A673 (cell line): Measurements from ENCODE around the gene APEX1. TPM values are rescaled to one million over a fixed set of nuclear protein-coding genes. Genes with fewer than 3 reads are reported as not detected.

Experiments
- BruUV-seq: library from RNA; stranded (reverse); fragments of 400-500 nt; replicated peaks from 2 replicates; lab custom pipeline; 2021; lab: Mats Ljungman, UMichigan
- CTCF ChIA-PET: fragments of 300-600 bp; sonication (Branson Sonifier 250); formaldehyde crosslinking; loops from one replicate; lab custom pipeline; 2022; ENCODE audit warnings: antibody characterized with exemption; lab: Charles Lee
- POLR2A ChIA-PET: fragments of 300-600 bp; sonication (Branson Sonifier 250); formaldehyde crosslinking; loops from one replicate; lab custom pipeline; 2022; ENCODE audit warnings: antibody characterized with exemption; ENCODE audit not compliant: low non-redundant PET; lab: Charles Lee
- DNase-seq: peaks from one replicate; pipeline ENCODE4 v3.0.0-alpha.2; 2015; ENCODE audit warnings: low spot score
- H3K27ac ChIP-seq: fragments of 200-600 bp; sonication (generic); 2 replicates; pipeline ENCODE4 v1.5.1; 2016; ENCODE audit warnings: mixed run types, low read depth, mild to moderate bottlenecking, mixed read lengths, antibody characterized with exemption, low read length; ENCODE audit not compliant: poor library complexity, severe bottlenecking
- H3K27me3 ChIP-seq: fragments of 200-600 bp; sonication (generic); replicated peaks from 2 replicates; pipeline ENCODE4 v1.6.1; 2017; ENCODE audit warnings: mixed run types, low read depth, mild to moderate bottlenecking, mixed read lengths, antibody characterized with exemption, low read length; ENCODE audit not compliant: insufficient read depth, poor library complexity
- H3K36me3 ChIP-seq: fragments of 200-600 bp; sonication (generic); 2 replicates; pipeline ENCODE4 v1.6.1; 2016; ENCODE audit warnings: mixed run types, mild to moderate bottlenecking, mixed read lengths, antibody characterized with exemption, low read length; ENCODE audit not compliant: insufficient read depth, poor library complexity, severe bottlenecking
- H3K4me1 ChIP-seq: fragments of 200-600 bp; sonication (generic); 2 replicates; pipeline ENCODE4 v1.6.1; 2017; ENCODE audit warnings: mixed run types, mild to moderate bottlenecking, mixed read lengths, antibody characterized with exemption, low read length; ENCODE audit not compliant: insufficient read depth, poor library complexity, severe bottlenecking
- H3K4me3 ChIP-seq: fragments of 200-600 bp; sonication (generic); 2 replicates; pipeline ENCODE4 v1.5.1; 2016; ENCODE audit warnings: low read depth, mixed run types, mild to moderate bottlenecking, mixed read lengths, low read length; ENCODE audit not compliant: poor library complexity, severe bottlenecking
- H3K9me3 ChIP-seq: fragments of 200-600 bp; sonication (generic); 2 replicates; pipeline ENCODE4 v1.6.1; 2016; ENCODE audit warnings: mixed run types, low read depth, mild to moderate bottlenecking, mixed read lengths, antibody characterized with exemption, low read length; ENCODE audit not compliant: poor library complexity, severe bottlenecking
- EZH2 ChIP-seq: fragments of 200-600 bp; sonication (generic); IDR thresholded peaks from 2 replicates; pipeline ENCODE4 v1.6.1; 2017; ENCODE audit warnings: borderline replicate concordance, low read depth, mild to moderate bottlenecking, mixed read lengths, antibody characterized with exemption, low read length; ENCODE audit not compliant: poor library complexity, severe bottlenecking
- intact Hi-C: fragments of 100-400 bp; cut with micrococcal nuclease; formaldehyde crosslinking; loops from one replicate; pipeline ENCODE4 v1.10.0; 2022; ENCODE audit not compliant: unreplicated experiment
- total RNA-seq: library from RNA; stranded (reverse); gene quantifications from 2 replicates; pipeline ENCODE4 v1.2.3, GENCODE V29; 2021
- TF ChIP-seq, protein P1 (sequence below): fragments of 300-800, 200-600 bp; sonication (generic); conservative IDR thresholded peaks from 2 replicates; pipeline ENCODE4 v1.5.1; 2017; ENCODE audit warnings: low read depth, mild to moderate bottlenecking, antibody characterized with exemption, low read length, moderate library complexity, mixed read lengths

The APEX1 gene
- total RNA-seq, 1 experiment from 2014 or later, result 299 TPM

DNA sequence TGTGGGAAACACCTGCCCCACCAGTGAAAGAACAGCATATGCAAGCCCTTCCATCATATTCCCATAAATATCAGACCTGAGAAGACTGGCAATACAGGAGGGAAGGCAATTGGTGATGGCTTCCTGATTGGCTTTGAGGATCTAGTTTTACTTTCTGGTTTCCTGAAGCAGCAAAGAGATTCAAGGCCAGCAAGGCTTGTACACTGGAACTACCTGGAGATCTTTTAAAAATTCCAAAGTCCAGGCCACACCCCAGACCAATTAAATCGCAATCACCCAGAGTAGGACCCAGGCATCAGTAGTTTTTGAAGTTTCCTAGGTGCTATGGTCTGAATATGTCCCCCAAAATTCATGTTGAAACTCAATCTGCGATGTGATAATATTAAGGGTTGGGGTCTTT is 38.8 kb upstream of the APEX1 start:
- intact Hi-C loops, result no loop called here
- Histone ChIP-seq H3K9me3 (no peaks in the 10 kb centered on the region), H3K36me3 (no peaks in the 10 kb centered on the region), H3K27ac (no peak overlapping the region), H3K27me3 (no peaks in the 10 kb centered on the region), H3K4me3 (no peak overlapping the region), H3K4me1 (peaks cover 13% of the 10 kb centered on the region)
- POLR2A ChIA-PET, result no interaction called here
- BruUV-seq, result no TSS peak
- CTCF ChIA-PET, result interaction anchor here (0.7 to 1.2 kb wide), 5 partner anchors 25 to 194 kb away, joined by 3 to 6 read pairs (median 3); partner anchors contain the start of genes APEX1 and PARP2
- TF ChIP-seq, protein P1, sequence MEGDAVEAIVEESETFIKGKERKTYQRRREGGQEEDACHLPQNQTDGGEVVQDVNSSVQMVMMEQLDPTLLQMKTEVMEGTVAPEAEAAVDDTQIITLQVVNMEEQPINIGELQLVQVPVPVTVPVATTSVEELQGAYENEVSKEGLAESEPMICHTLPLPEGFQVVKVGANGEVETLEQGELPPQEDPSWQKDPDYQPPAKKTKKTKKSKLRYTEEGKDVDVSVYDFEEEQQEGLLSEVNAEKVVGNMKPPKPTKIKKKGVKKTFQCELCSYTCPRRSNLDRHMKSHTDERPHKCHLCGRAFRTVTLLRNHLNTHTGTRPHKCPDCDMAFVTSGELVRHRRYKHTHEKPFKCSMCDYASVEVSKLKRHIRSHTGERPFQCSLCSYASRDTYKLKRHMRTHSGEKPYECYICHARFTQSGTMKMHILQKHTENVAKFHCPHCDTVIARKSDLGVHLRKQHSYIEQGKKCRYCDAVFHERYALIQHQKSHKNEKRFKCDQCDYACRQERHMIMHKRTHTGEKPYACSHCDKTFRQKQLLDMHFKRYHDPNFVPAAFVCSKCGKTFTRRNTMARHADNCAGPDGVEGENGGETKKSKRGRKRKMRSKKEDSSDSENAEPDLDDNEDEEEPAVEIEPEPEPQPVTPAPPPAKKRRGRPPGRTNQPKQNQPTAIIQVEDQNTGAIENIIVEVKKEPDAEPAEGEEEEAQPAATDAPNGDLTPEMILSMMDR, result no peak
- TF ChIP-seq EZH2, result no peak
- DNase-seq, result no peak

DNA sequence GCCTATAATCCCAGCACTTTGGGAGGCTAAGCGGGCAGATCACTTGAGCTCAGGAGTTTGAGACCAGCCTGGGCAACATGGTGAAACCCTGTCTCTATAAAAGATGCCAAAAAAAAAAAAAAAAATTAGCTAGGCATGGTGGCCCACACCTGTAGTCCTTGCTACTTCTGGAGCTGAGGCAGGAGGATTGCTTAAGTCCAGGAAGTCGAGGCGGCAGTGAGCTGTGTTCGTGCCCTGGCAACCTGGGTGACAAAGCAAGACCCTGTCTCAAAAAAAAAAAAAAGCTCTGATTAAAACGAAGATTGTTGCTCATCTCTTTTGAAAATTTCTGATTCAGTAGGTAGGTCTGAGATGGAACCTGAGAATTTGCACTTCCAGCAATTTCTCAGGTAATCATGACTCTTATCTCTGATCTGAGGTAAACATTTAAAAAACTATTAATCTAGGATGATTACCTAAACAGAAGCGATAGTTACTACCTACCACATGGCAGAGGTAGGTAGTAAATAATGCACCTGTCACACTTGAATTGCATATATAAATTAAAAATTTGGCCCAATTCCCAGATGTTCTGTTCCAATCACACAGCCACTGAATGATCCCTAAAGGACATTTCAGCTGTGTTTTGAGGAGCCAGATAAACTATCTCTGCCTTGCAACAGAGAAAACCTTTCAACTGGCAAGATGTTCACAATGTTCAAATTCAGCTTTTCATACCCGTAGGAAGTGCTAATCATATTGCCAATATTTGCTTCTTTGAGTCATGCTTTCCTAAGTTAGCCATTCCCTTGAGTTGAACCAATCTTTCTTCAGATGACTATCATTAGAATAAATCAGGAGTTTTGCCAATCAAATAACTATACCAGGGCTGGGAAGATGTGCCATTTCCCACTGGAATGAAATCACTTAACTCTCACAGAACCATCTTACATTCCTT is 37.5 kb upstream of the APEX1 start:
- Histone ChIP-seq H3K4me1 (peaks cover 8% of the 10 kb centered on the region), H3K9me3 (no peaks in the 10 kb centered on the region), H3K36me3 (no peaks in the 10 kb centered on the region), H3K4me3 (no peak overlapping the region), H3K27me3 (no peaks in the 10 kb centered on the region), H3K27ac (no peak overlapping the region)
- ChIA-PET CTCF (no interaction called here), POLR2A (no interaction called here)
- no peak for DNase-seq
- no TSS peak for BruUV-seq
- TF ChIP-seq, protein P1, result no peak
- no peak for TF ChIP-seq EZH2
- intact Hi-C loops, result no loop called here

DNA sequence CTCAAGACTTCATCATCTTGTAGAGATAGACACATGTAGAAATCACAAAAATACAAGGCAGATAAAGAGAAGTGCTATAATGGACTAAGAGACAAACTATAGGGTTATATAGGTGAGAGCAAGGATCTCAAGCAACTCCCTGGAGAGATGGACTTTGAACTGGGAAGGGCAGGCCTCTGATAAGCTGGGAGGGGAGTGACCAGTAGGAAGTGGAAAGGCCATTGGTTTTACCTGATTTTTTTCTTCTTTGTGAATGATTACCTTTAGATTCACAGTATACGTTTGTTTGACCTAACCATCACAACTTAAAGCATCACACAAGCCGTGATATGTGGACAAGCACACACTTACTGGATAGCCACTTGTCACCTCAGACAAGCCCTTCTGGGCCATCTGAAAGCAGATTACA is 36.5 kb upstream of the APEX1 start:
- ChIA-PET CTCF (no interaction called here), POLR2A (no interaction called here)
- peaks cover 8% of the 10 kb centered on the region for H3K4me1 ChIP-seq
- H3K27me3 ChIP-seq, result no peaks in the 10 kb centered on the region
- no peaks in the 10 kb centered on the region for H3K9me3 ChIP-seq
- H3K4me3 ChIP-seq, result no peak overlapping the region
- no peak for DNase-seq
- H3K36me3 ChIP-seq, result no peaks in the 10 kb centered on the region
- H3K27ac ChIP-seq, result no peak overlapping the region
- no TSS peak for BruUV-seq
- TF ChIP-seq, protein P1, result no peak
- no peak for TF ChIP-seq EZH2
- intact Hi-C loops, result no loop called here
